Measurements from ENCODE around the gene CFAP54.

Gene CFAP54

GRCh38 chr12:96889273-96889933, 400.0 kb downstream of the CFAP54 start:
- TF ChIP-seq CTCF (conservative IDR thresholded peaks at IDR 0.05): no peak

GRCh38 chr12:96890331-96890730, 401.0 kb downstream of the CFAP54 start:
- no peak for TF ChIP-seq CTCF (conservative IDR thresholded peaks at IDR 0.05)
- H3K27ac ChIP-seq: no peak overlapping the region

More at GRCh38 chr12:96889273-96889933, 400.0 kb downstream of the CFAP54 start:
- no peak overlapping the region for H3K27ac ChIP-seq

GRCh38 chr12:96892104-96892503, 402.7 kb downstream of the CFAP54 start:
- TF ChIP-seq CTCF (conservative IDR thresholded peaks at IDR 0.05): no peak
- H3K27ac ChIP-seq: no peak overlapping the region

GRCh38 chr12:96897421-96897820, 408.0 kb downstream of the CFAP54 start:
- no peak for TF ChIP-seq CTCF (conservative IDR thresholded peaks at IDR 0.05)
- H3K27ac ChIP-seq: no peak overlapping the region

- TF ChIP-seq CTCF (conservative IDR thresholded peaks at IDR 0.05): no peak
These were observed 411.8 kb downstream of the CFAP54 start for GRCh38 chr12:96901175-96901574.

GRCh38 chr12:96902076-96902475, 412.7 kb downstream of the CFAP54 start:
- TF ChIP-seq CTCF (conservative IDR thresholded peaks at IDR 0.05): peak; percentile 38; the same call in 1 of the 2 replicates

More at GRCh38 chr12:96901175-96901574, 411.8 kb downstream of the CFAP54 start:
- H3K27ac ChIP-seq: no peak overlapping the region

GRCh38 chr12:96906498-96906848, 417.1 kb downstream of the CFAP54 start:
- H3K27ac ChIP-seq: peak overlapping the region; percentile 73; the same call in 1 of the 2 replicates

More at GRCh38 chr12:96902076-96902475, 412.7 kb downstream of the CFAP54 start:
- H3K27ac ChIP-seq: no peak overlapping the region

More at GRCh38 chr12:96906498-96906848, 417.1 kb downstream of the CFAP54 start:
- TF ChIP-seq CTCF (conservative IDR thresholded peaks at IDR 0.05): no peak

Measured in VCaP (cell line).